Small intestine (tissue), 7 donors: ENCODE measurements around the gene SLC4A3. TPM values are rescaled to one million over a fixed set of nuclear protein-coding genes. Genes with fewer than 3 reads are reported as not detected.

ENCODE experiments used
- DNase-seq, 2 donors: peaks; one replicate each; pipeline versions ENCODE4 v3.0.0 to v3.0.0-alpha.2; 2013
- FAIRE-seq: peaks from 2 replicates; lab custom pipeline; 2012; peaks lifted over from hg19 to GRCh38; lab: Jason Lieb, UNC
- H3K27ac ChIP-seq, 3 donors: one replicate each; pipeline ENCODE4 v1.5.1; 2013; ENCODE audit warnings: low read length in 2 of 3, mild to moderate bottlenecking in 2 of 3, control low read depth in 1 of 3, inconsistent platforms in 1 of 3, low read depth in 1 of 3, moderate library complexity in 1 of 3
- H3K27me3 ChIP-seq, 3 donors: one replicate each; pipeline ENCODE4 v1.6.1; 2013; ENCODE audit warnings: low read length in 3 of 3, inconsistent platforms in 1 of 3; ENCODE audit not compliant: control insufficient read depth in 3 of 3, insufficient read depth in 3 of 3
- H3K36me3 ChIP-seq, 3 donors: one replicate each; pipeline ENCODE4 v1.6.1; 2013; ENCODE audit warnings: low read length in 3 of 3, inconsistent platforms in 1 of 3, low read depth in 1 of 3, mild to moderate bottlenecking in 1 of 3, moderate library complexity in 1 of 3; ENCODE audit not compliant: control insufficient read depth in 3 of 3, insufficient read depth in 2 of 3
- H3K4me1 ChIP-seq, 3 donors: one replicate each; pipeline ENCODE4 v1.6.1; 2013; ENCODE audit warnings: low read length in 2 of 3, inconsistent platforms in 1 of 3, low read depth in 1 of 3, mild to moderate bottlenecking in 1 of 3, moderate library complexity in 1 of 3; ENCODE audit not compliant: control insufficient read depth in 3 of 3, insufficient read depth in 2 of 3
- H3K4me3 ChIP-seq, 3 donors: one replicate each; pipeline ENCODE4 v1.5.1; 2013; ENCODE audit warnings: low read length in 3 of 3, control low read depth in 1 of 3, inconsistent platforms in 1 of 3, low read depth in 1 of 3, mild to moderate bottlenecking in 1 of 3, moderate library complexity in 1 of 3
- H3K9me3 ChIP-seq, 2 donors: one replicate each; pipeline ENCODE4 v1.6.1; 2013; ENCODE audit warnings: low read depth in 1 of 2, low read length in 1 of 2; ENCODE audit not compliant: control insufficient read depth in 2 of 2, insufficient read depth in 1 of 2
- WGBS, 3 donors: extraction: QIAGEN DNeasy Blood & Tissue Kit; methylation state at CpG; one replicate each; pipeline ENCODE4 v1.1.7; 2013; 5-methylcytosine and 5-hydroxymethylcytosine counted together
- polyA plus RNA-seq, 4 donors: library from polyadenylated mRNA; stranded (reverse) in 3 of 4; unstranded in 1 of 4; fragments of 200-250 nt in 3 of 4; fragments of 120-200 nt in 1 of 4; gene quantifications; one replicate each; pipeline versions ENCODE4 v1.2.1 to v1.2.3, GENCODE V29; 2013
- donor health status: healthy with polysubstance abuse.
- donor health status: control.
- donor health status: control.
- donor health status: Bipolar disorder and iron deficiency.
- donor health status: healthy.

Gene SLC4A3
- polyA plus RNA-seq, 4 donors: 1.0 to 2.2 (median 1.1) TPM; not detected in 1

GRCh38 chr2:219609149-219609750, 18.2 kb upstream of the SLC4A3 start:
- Histone ChIP-seq H3K27me3 (no peaks in the 10 kb centered on the region), H3K4me3 (no peak overlapping the region), H3K9me3 (no peaks in the 10 kb centered on the region), H3K27ac (no peak overlapping the region), H3K4me1 (no peaks in the 10 kb centered on the region), H3K36me3 (peaks cover 15 to 80% (median 16%) of the 10 kb centered on the region in 3 donors)
- 87 to 95% (median 94%) methylated on average over 12 to 13 of the region's 13 CpGs for WGBS, 3 donors
- DNase-seq: no peak
- FAIRE-seq: no peak

GRCh38 chr2:219611306-219611705, 16.1 kb upstream of the SLC4A3 start:
- H3K36me3 ChIP-seq: peaks cover 13 to 84% (median 18%) of the 10 kb centered on the region in 3 donors
- H3K27ac ChIP-seq: no peak overlapping the region
- FAIRE-seq (no peak), DNase-seq (no peak)
- H3K4me1 ChIP-seq: no peaks in the 10 kb centered on the region
- 85 to 95% (median 95%) methylated on average over 9 of the region's 9 CpGs for WGBS, 3 donors
- no peaks in the 10 kb centered on the region for H3K9me3 ChIP-seq
- no peaks in the 10 kb centered on the region for H3K27me3 ChIP-seq
- no peak overlapping the region for H3K4me3 ChIP-seq

- FAIRE-seq: no peak
- no peak for DNase-seq
- Histone ChIP-seq H3K27me3 (no peaks in the 10 kb centered on the region), H3K9me3 (no peaks in the 10 kb centered on the region), H3K4me3 (no peak overlapping the region), H3K27ac (no peak overlapping the region), H3K4me1 (no peaks in the 10 kb centered on the region), H3K36me3 (peaks cover 13 to 83% (median 15%) of the 10 kb centered on the region in 3 donors)
- 79 to 80% (median 79%) methylated on average over 12 of the region's 12 CpGs for WGBS, 3 donors
Observed at GRCh38 chr2:219611866-219612576, 15.4 kb upstream of the SLC4A3 start.

- Histone ChIP-seq H3K9me3 (no peaks in the 10 kb centered on the region), H3K4me1 (no peaks in the 10 kb centered on the region), H3K36me3 (peaks cover 12 to 77% (median 14%) of the 10 kb centered on the region in 3 donors), H3K27ac (no peak overlapping the region), H3K4me3 (no peak overlapping the region), H3K27me3 (no peaks in the 10 kb centered on the region)
- FAIRE-seq: no peak
- DNase-seq: peak in 1 of 2 donors; percentile 33
- WGBS, 3 donors: 80 to 91% (median 87%) methylated on average over 13 to 15 of the region's 15 CpGs
Observed at GRCh38 chr2:219612577-219613286, 14.7 kb upstream of the SLC4A3 start.

GRCh38 chr2:219613461-219614070, 13.9 kb upstream of the SLC4A3 start:
- peaks cover 10 to 69% (median 14%) of the 10 kb centered on the region in 3 donors for H3K36me3 ChIP-seq
- no peaks in the 10 kb centered on the region for H3K4me1 ChIP-seq
- no peaks in the 10 kb centered on the region for H3K27me3 ChIP-seq
- no peak overlapping the region for H3K27ac ChIP-seq
- no peaks in the 10 kb centered on the region for H3K9me3 ChIP-seq
- no peak for DNase-seq
- no peak for FAIRE-seq
- 92 to 98% (median 97%) methylated on average over 8 to 11 of the region's 11 CpGs for WGBS, 3 donors
- no peak overlapping the region for H3K4me3 ChIP-seq

GRCh38 chr2:219614076-219614860, 13.2 kb upstream of the SLC4A3 start:
- H3K9me3 ChIP-seq: no peaks in the 10 kb centered on the region
- DNase-seq: no peak
- no peak overlapping the region for H3K27ac ChIP-seq
- no peaks in the 10 kb centered on the region for H3K4me1 ChIP-seq
- peaks cover 5 to 62% (median 9%) of the 10 kb centered on the region in 3 donors for H3K36me3 ChIP-seq
- 91 to 96% (median 93%) methylated on average over 10 to 11 of the region's 11 CpGs for WGBS, 3 donors
- no peaks in the 10 kb centered on the region for H3K27me3 ChIP-seq
- H3K4me3 ChIP-seq: no peak overlapping the region
- no peak for FAIRE-seq

- no peak for FAIRE-seq
- Histone ChIP-seq H3K4me1 (no peaks in the 10 kb centered on the region), H3K9me3 (no peaks in the 10 kb centered on the region), H3K4me3 (no peak overlapping the region), H3K27ac (no peak overlapping the region), H3K36me3 (peaks cover 3 to 59% (median 9%) of the 10 kb centered on the region in 3 donors), H3K27me3 (no peaks in the 10 kb centered on the region)
- DNase-seq: no peak
- WGBS, 3 donors: 92 to 98% (median 94%) methylated on average over 11 of the region's 11 CpGs
Observed at GRCh38 chr2:219615036-219615435, 12.4 kb upstream of the SLC4A3 start.
